COLO668 (cell line): ENCODE results near the gene MYCBPAP.

Experiments
- DNase-seq: peaks from one replicate; lab custom pipeline; 2025; ENCODE audit not compliant: unreplicated experiment; lab: John Stamatoyannopoulos, UW

The MYCBPAP gene

DNA sequence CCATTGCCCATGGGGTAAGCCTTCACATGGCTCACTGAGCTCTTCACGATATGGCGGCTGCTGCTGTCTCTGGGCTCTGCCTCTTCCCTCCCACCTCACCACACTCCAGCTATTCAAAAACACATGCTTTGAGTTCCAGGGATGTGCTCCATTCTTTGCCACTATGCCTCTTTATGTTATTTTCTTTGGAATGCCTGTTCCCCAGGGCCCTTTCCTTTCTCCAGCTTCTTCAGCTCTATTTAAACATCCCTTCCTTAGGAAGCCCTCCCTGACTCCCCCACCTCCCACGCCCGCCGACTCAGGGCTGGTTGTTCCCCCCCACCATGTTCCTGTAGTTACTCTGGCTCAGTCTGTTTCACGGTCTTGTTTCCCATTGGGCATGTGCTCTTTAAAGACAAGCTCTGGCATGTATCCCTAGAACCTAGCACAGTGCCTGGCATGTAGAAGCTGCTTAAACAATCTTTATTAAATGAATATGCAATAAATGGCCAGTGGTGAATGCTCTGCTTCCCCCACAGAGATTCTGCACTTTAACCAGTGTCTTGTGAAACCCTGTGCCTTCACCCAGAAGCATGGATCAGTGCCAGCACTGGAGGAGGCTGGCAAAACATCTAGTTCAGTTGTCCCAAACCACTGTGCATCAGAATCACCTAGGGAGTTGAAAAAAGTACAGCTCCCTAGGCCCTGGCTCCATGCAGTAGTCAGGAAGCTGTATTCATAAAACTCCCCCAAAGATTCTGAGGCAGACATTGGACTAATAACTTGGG, 6.9 kb downstream of the MYCBPAP start:
- no peak for DNase-seq

- no peak for DNase-seq
Observed at GRCh38 chr17:50517011-50517410, 8.8 kb downstream of the MYCBPAP start.

DNA sequence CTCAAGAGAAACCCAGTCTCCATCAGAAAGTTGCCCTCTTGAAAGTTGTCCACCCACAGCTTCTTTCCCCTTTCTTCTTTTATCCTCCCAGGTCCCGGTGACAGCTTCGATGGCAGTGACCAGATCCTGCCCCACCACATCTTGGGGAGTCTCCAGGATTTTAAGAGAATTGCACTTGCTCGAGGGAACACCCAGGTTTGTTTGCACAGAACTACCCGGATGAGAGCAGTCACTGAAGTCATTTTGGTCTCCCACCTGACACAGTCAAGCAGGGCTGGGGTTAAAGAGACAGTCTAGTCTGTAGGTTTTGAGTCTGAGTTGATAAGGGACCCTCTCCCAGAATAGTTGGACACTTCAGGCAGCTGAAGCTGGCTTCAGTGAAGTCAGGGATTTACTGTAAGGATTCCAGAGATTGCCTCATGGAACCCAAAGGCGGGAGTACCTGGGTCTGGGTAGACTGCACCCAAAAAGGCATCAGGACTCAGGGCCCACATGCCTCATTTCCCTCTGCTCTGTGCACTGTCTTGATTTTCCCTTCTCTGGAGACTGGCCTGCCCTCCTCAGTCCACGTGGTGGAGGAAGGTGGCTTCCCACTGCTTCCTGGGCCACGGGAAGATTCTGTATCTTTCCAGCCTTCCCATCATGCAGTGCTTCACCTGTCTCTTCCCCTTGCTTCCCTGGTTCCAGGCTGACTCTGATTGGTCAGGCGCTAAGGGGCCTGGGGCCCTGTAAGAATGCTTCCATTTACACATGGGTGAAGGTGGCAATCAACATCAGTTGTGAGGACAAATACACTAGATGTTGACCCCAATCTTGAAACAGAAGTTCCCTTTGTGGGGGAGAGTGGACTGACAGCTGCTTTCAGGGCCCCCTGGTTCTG, 9.5 kb downstream of the MYCBPAP start:
- DNase-seq = no peak

GRCh38 chr17:50518384-50519023, 10.3 kb downstream of the MYCBPAP start:
- DNase-seq = no peak

GRCh38 chr17:50519141-50519834, 11.0 kb downstream of the MYCBPAP start:
- DNase-seq = no peak

DNA sequence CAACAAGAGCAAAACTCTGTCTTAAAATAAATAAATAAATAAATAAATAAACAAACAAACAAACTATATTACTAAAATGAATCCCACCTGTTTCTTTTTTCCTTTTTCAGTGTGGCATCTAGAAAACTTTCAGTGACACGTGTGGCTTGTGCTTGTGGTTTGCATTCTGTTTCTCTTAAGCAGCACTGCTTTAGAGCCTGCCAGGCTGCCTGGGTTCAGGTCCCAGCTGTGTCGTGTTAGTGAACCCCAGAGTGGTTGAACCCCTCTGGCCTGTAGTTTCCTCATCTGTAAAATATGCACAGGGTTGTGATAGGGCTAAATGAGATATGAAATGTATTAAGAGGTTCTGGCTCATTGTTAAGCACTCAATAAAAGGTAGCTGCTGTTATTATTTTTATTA, 12.2 kb downstream of the MYCBPAP start:
- no peak for DNase-seq

DNA sequence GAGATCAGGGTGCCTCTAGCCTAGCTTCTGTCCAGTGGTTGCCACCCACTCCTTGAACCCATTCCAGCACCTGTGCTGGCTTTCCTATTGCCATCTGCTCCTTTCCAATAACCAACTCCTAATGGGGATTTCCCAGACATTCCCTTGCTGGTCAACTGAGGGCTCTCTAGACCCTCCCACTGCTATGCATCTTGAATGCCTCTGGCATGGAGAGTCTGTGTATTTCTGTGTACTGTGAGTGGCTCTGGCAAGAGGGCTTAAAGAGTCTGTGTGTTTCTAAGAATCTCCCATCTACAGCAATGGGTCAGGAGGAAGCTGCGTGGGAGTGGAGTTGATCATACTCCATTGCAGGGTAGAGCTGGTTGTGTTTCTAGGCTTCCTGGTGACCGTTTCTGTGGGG, 13.3 kb downstream of the MYCBPAP start:
- no peak for DNase-seq

- no peak for DNase-seq
Observed at GRCh38 chr17:50522766-50523165, 14.5 kb downstream of the MYCBPAP start.

DNA sequence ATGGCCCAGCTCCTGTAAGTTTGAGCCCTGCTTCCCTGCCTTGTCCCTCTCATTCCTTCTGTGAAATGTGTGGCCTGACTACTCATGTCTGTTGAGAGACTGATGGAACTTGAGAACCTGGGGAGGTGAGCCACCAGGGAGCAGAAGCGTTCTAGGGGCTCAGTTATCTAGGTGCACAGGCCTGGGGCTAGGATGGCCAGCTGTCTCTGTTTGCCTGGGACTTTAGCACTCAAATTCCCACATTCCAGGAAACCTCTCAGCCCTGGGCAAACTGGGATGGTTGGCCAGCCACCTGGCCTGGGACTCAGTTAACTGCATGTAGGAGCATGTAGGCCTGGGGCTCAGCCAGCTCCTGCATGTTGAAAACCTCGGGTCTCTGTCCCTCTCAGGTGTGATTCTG, 15.0 kb downstream of the MYCBPAP start:
- no peak for DNase-seq

GRCh38 chr17:50524838-50525237, 16.6 kb downstream of the MYCBPAP start:
- no peak for DNase-seq

DNA sequence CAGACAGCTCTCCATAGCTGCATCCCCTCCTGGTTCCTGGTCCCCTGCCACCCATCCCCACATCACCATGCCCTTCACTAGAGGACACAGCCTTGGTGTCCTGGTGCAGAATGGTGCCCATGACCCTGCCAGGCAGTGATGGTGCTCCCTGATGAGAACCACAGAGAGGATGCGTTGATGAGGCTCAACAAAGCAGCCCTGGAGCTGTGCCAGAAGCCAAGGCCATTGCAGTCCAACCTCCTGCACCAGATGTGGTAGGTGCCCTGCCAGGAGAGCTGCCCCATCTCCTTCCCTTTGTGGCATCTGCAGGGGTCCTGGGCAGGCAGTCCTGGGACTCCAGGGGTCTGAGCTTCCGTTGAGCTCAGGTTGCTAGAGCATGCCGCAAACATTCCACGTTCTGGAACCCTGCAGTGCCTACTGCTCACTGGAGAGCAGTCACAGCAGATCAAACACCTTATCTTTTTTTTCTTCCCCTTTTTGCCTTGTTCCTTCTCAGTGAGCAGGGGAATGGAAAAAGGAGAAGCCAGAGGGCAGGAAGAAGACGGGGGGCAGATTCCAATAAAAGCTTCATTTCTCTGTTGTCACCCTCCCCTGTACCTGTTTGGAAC, 19.0 kb downstream of the MYCBPAP start:
- no peak for DNase-seq

GRCh38 chr17:50527949-50528474, 19.8 kb downstream of the MYCBPAP start:
- DNase-seq = no peak

DNA sequence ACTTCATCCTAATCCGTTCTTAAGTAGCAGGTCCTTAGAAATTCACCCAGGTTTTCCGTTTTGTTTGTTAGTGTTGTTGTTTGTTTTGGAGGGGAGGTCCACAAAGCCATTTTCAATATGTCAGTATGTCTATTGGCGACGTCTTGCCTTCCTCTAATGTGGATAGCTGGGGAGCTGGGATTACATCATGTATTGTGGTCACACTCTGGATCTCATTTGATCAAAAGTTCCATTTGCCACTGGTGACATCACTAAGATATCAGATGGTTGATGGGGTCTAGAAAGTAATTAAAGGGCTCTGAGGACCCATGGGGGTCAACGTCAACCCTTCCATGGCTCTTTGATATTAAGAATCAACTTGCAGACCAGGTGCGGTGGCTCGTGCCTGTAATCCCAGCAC, 21.6 kb downstream of the MYCBPAP start:
- DNase-seq = no peak

DNA sequence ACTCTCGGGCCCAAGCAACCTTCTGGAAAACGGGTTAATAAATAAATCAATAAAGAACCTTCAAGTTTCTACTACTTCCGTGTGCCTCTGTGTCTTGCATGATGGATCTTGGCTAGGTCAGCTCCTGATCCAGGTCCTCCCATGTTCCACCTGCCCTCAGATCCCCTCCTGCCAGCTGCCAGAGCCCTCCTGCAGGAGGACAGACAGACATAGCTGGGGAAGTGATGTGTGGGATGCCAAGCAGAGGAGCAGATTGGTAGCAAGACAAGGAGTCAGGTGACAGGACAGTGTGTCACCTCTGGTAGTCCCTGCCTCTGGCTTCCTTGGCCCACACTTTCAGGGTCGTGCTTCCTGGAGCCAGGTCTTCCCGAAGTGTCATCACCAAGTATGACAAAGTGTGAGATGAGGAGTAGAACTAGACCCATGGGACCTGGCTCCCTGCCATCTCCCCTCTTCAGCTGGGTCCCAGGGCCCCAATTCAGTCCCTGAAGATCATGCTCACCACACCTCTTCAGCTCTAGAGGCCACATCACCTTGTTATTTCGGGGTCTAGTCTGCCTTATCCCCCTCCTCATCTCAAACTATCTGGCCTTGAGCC, 23.3 kb downstream of the MYCBPAP start:
- DNase-seq = no peak

DNA sequence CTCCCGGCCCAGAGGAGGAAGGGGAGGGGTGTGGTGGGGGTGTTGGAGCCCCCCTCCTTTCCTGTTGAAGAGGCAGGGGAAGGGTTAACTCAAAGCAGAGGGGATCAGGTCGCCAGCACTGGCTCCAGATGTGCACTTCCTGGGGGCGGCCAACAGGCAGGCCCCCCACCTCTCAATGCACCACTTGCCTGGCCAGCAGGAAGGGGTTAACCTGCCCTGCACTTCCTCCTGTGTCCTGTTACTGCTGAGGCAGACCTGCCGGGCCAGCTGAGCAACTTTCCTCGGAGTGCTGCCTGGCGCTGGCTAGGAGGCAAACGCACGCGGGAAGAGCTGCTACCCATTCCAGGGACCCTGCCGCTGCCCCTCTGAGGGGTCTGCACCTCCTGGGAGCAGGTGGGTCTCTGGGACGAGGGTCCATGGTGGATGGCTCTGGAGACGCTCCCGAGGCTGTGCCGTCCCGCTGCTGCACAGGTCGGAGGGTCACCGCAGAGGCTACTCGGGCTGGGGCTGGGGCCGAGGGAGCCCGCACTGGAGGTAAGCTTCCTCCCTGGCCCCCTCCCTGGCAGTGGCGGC, 24.3 kb downstream of the MYCBPAP start, which contains the start of gene EPN3:
TSS of gene EPN3 (plus strand) at position 284 of the 573 bp plus-strand sequence. CDS start 3,822 bp downstream, outside the sequence.
- DNase-seq = peak; percentile 36

- DNase-seq = no peak
Observed at GRCh38 chr17:50533185-50533584, 24.9 kb downstream of the MYCBPAP start.

DNA sequence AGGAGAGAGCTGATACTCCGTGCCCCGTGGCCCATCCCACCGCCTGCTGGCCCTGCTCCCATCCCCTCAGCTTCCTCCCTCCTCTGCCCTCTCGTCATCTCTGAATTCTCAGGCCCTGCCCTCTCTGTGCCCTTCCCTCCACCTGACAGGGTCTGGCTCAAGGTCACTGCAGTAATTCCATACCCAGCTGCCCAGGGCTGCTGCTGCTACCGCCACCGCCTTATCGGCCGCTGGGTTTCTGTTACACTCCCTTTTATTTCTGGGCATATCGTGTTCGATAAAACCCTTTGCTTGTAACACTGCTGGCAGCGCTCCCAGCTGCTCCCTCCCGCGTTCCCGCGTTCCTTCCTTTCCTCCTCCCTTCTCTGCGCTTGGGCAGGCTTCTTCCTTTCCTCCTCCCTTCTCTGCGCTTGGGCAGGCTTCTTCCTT, 25.5 kb downstream of the MYCBPAP start:
- DNase-seq = peak; percentile 9

GRCh38 chr17:50534222-50534978, 26.2 kb downstream of the MYCBPAP start:
- peak; percentile 21 for DNase-seq

- DNase-seq = no peak
Observed at GRCh38 chr17:50534979-50535326, 26.7 kb downstream of the MYCBPAP start.
